NCI-H2227 (cell line): ENCODE data around the gene PIEZO1.
"Not testable (repeated sequence)": the region's sequence is repeated elsewhere in the genome, so short reads cannot be mapped to it uniquely, and the experiment has no call there.

Source experiments
- DNase-seq: peaks from one replicate; lab custom pipeline; 2025; ENCODE audit not compliant: unreplicated experiment; lab: John Stamatoyannopoulos, UW

The PIEZO1 gene

DNA sequence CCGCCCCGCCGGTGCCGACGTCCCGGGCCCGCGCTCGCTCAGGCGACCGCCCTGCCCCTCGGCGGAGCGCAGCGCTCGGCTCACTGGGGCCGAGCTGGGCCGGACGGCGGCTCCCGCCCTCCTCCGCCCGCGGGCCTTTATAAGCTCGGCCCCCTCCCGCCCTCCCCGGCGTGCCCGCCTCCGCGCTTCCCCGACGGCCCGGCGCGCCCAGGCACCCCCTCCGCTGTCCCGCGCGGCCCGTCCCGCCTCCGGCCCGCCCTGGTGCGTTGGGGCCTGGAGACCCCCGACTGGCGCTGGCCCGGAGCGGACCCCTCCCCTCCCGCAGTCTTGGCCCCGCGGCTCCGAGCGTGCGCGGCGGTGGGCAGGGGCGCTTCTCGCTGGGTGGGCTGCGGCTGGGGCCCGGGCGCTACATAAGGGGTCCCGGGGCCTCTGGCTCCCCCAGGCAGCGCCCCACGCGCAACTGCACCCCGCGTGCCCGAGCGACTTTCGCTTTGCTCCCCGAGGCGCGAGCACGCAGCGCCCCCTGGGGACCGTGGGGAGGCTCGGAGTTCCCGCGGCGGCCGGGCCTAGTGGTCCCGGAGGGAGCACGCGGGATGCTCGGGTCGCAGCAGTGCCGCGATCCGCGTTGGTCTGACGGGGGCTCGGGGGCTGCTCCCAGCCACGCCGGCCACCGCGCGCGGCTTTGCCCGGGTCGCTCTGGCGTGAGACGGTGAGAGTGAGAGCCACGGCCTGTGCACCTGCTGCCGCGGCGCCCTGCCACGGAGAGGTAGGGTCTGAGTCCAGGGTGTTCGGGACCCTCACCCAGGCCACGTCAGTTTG lies at the start of gene PIEZO1:
PIEZO1 (minus strand) TSS at position 115 of the 819 bp plus-strand sequence. CDS start 256 bp downstream, outside the sequence.
- DNase-seq = peak; percentile 72

GRCh38 chr16:88834670-88835069 lies 49.6 kb upstream of the PIEZO1 start:
- DNase-seq = no peak

GRCh38 chr16:88833086-88833485 lies 48.1 kb upstream of the PIEZO1 start:
- no peak for DNase-seq

DNA sequence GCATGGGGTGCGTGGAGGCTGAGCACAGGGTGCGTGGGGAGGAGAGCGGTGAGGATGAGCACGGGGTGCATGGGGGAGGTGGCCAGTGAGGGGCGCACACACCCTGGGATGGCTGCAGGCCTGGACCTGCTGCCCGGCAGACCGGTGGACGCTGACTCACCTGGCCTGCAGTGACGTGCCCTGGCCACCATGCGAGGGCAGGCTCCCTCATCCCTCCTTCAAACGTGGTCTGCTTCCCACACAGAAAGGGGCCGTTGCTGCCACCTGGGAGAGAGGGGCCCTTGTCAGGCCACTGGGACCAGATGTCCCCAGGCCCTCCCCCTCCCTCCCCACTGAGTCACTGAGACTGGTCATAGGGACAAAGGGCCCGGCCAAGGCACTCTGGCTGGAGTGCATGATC lies 46.8 kb upstream of the PIEZO1 start:
- no peak for DNase-seq

DNA sequence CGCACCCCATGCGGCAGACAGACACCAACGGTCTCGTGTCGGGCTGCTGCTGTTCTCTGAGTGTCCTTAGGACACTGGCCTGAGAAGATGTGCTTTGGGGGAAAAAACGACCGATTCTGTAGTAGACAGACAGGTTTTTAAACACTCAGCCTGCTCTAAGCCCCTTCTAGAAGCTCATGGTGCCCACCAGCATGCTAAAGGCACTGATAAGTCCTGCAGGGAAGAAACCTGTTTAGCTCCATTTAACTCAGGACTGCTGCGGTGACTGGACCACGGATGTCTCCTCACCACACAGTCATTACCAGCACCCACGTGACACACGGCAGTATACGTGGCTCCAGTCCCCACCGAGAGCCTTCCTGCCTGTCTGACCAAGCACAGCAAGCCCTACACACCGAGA lies 45.8 kb upstream of the PIEZO1 start:
- DNase-seq = no peak

DNA sequence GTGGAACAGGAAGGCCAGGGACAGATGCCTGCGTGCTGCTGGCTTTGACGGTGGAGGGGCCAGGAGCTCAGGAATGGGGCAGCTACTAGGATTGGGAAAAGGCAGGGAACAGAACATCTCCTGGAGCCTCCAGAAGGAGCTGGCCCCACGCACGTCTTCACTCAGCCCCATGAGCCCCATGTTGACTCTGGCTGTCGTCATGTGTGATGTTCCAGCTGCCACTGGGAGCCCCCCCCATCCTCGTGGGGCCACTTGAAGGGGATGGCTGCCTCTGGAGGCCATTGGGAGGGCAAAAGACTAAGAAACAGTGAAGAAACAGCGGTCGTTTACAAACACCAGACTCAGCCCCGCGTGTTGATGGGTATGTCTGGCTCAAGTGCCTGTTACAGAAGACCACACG lies 45.2 kb upstream of the PIEZO1 start:
- no peak for DNase-seq

DNA sequence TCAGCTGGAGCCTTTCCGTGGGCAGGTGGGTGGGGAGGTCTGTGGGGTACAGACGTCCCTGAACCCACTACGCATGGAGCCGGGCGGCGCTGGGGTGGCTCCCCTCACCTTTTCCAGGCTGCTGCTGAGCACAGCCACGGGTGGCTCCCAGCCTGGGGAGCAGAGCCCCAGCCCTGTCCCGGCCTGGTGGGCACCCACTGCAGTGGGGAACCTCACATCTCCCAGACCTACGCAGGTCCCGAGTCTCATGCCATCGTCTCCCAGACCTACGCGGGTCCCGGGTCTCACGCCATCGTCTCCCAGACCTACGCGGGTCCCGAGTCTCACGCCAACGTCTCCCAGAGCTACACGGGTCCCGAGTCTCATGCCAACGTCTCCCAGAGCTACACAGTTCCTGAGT lies 43.7 kb upstream of the PIEZO1 start:
- DNase-seq = no peak

GRCh38 chr16:88827727-88828126 lies 42.7 kb upstream of the PIEZO1 start:
- DNase-seq = no peak

- no peak for DNase-seq
Measured at GRCh38 chr16:88826070-88826840, 41.2 kb upstream of the PIEZO1 start.

GRCh38 chr16:88825146-88825545 lies 40.1 kb upstream of the PIEZO1 start:
- DNase-seq = no peak

- no peak for DNase-seq
Measured at GRCh38 chr16:88824256-88825077, 39.4 kb upstream of the PIEZO1 start.

- DNase-seq = not testable (repeated sequence)
Measured at GRCh38 chr16:88823646-88824045, 38.6 kb upstream of the PIEZO1 start.

DNA sequence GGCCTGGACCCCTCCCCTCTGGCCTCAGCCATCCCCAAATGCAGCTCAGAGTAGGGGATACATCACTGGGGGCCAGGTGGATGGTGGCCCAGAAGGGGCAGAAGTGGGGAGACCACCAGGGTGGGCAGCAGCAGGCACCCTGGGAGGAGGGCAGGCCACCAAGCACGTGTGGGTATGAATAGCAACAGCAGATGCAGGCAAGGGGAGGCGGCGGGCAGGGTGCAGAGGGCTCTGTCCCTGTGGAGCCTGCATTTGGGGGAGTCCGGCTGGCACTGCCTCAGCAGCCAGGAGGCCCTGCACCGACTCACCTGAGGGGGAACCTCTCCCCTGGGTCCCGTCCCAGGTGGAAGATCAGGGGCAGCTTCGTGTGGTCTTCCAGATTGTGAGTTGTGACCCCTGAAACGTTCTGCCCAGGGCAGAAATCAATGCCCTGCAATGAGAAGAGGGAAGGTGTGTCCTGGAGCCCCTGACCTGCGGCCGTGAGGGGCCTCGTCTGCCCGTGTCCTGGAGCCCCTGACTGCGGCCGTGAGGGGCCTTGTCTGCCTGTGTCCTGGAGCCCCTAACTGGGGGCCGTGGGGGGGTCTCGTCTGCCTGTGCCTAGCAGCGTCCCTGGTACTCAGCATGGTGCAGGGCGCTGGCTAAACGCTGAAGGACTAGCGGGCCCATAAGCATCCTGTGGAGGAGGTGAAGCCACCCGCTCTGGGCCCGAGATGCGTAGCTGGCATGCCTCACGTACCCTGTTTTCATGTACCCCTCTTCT lies 37.4 kb upstream of the PIEZO1 start:
- DNase-seq = no peak

- DNase-seq = no peak
Measured at GRCh38 chr16:88821168-88821850, 36.3 kb upstream of the PIEZO1 start.

GRCh38 chr16:88820385-88821025 lies 35.5 kb upstream of the PIEZO1 start:
- no peak for DNase-seq

DNA sequence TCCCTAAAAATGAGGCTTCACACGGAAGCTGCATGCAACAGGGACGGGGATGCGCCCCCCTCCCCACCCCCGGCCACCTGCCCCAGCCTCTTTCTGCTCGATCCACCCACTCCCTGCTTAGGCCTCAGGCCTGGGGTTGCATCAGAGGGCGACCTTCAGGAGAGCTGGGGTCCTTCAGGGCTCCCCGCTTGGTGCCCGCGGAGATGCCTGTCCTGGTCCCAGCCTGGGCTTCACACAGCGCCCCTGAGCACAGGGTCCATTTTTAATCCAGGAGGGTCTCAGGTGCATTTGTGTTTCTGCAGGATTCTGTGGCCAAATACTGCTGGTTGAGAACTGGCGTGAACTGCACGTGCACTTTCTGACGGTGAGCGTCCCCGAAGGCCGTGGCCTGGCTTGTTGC lies 34.1 kb upstream of the PIEZO1 start:
- no peak for DNase-seq

DNA sequence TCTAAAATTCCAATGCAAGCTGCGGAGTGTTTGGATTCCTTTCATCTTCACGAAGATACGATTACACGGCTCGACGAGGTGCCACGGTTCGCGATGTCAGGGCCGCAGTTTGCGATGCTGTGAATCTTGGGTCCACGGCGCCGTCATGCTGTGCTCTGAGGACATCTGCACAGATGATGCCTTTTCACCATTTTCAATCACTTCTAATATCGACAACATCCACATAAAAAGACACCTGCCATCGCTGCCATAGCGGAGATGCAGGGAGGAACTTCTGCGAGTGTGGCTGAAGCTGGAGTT lies 33.5 kb upstream of the PIEZO1 start:
- DNase-seq = no peak

GRCh38 chr16:88817785-88818574 lies 33.0 kb upstream of the PIEZO1 start:
- DNase-seq = no peak
